OCI-LY7 (cell line): ENCODE measurements around the gene ZNF358. TPM values are rescaled to one million over a fixed set of nuclear protein-coding genes. Genes with fewer than 3 reads are reported as not detected.
A peak's percentile ranks its signal among the peaks of the same experiment; 100 is the strongest.

ENCODE experiments used
- BruUV-seq: library from RNA; stranded (reverse); fragments of 400-500 nt; replicated peaks from 2 replicates; lab custom pipeline; 2021; lab: Mats Ljungman, UMichigan
- CTCF ChIA-PET: fragments of 300-600 bp; sonication (Branson Sonifier 250); formaldehyde crosslinking; loops from one replicate; lab custom pipeline; 2022; ENCODE audit warnings: antibody characterized with exemption; ENCODE audit not compliant: unreplicated experiment; lab: Charles Lee
- POLR2A ChIA-PET: fragments of 300-600 bp; sonication (Branson Sonifier 250); formaldehyde crosslinking; loops from one replicate; lab custom pipeline; 2022; ENCODE audit warnings: antibody characterized with exemption; lab: Charles Lee
- DNase-seq: peaks from one replicate; pipeline ENCODE4 v3.0.0-alpha.2; 2015; ENCODE audit warnings: low spot score
- H2AFZ ChIP-seq: fragments of 200-600 bp; sonication (generic), shearing (Covaris generic); 2 replicates; pipeline ENCODE4 v1.6.1; 2014; ENCODE audit warnings: mild to moderate bottlenecking, antibody characterized with exemption, low read length, moderate library complexity
- H3K27ac ChIP-seq: fragments of 200-600 bp; sonication (generic); 2 replicates; pipeline ENCODE4 v1.5.1; 2014; ENCODE audit warnings: mixed run types, low read depth, mild to moderate bottlenecking, moderate library complexity, low read length, inconsistent platforms; ENCODE audit not compliant: poor library complexity, severe bottlenecking
- H3K36me3 ChIP-seq: fragments of 200-600 bp; sonication (generic); 2 replicates; pipeline ENCODE4 v1.6.1; 2014; ENCODE audit warnings: mild to moderate bottlenecking, antibody characterized with exemption, low read length, moderate library complexity, mixed read lengths; ENCODE audit not compliant: insufficient read depth
- H3K4me1 ChIP-seq: fragments of 200-600 bp; sonication (generic); 2 replicates; pipeline ENCODE4 v1.5.1; 2014; ENCODE audit warnings: mild to moderate bottlenecking, low read length; ENCODE audit not compliant: insufficient read depth, poor library complexity, severe bottlenecking
- H3K4me2 ChIP-seq: fragments of 200-600 bp; sonication (generic); 2 replicates; pipeline ENCODE4 v1.6.1; 2014; ENCODE audit warnings: mild to moderate bottlenecking, low read length
- H3K4me3 ChIP-seq: fragments of 200-600 bp; sonication (generic); 2 replicates; pipeline ENCODE4 v1.5.1; 2014; ENCODE audit warnings: mild to moderate bottlenecking, low read depth, low read length; ENCODE audit not compliant: poor library complexity, severe bottlenecking
- H3K79me2 ChIP-seq: fragments of 200-600 bp; sonication (generic); 2 replicates; pipeline ENCODE4 v1.6.1; 2016; ENCODE audit warnings: low read depth, mild to moderate bottlenecking, low read length, moderate library complexity, mixed read lengths; ENCODE audit not compliant: insufficient read depth
- H3K9me2 ChIP-seq: fragments of 200-600 bp; sonication (generic); 2 replicates; pipeline ENCODE4 v1.6.1; 2016; ENCODE audit warnings: mild to moderate bottlenecking, low read length, mixed read lengths; ENCODE audit not compliant: insufficient read depth
- H3K9me3 ChIP-seq: fragments of 200-600 bp; sonication (generic); 2 replicates; pipeline ENCODE4 v1.6.1; 2014; ENCODE audit warnings: mild to moderate bottlenecking, mixed run types, low read length, mixed read lengths
- H4K20me1 ChIP-seq: fragments of 200-600 bp; sonication (generic); 2 replicates; pipeline ENCODE4 v1.6.1; 2014; ENCODE audit warnings: mild to moderate bottlenecking, antibody characterized with exemption, low read length, moderate library complexity, mixed read lengths; ENCODE audit not compliant: insufficient read depth
- EZH2phosphoT487 ChIP-seq: fragments of 200-600 bp; sonication (generic); IDR thresholded peaks from 2 replicates; pipeline ENCODE4 v1.6.1; 2018; ENCODE audit warnings: low read depth, borderline replicate concordance, mild to moderate bottlenecking, mixed run types, antibody characterized with exemption, low read length, moderate library complexity, mixed read lengths
- intact Hi-C: fragments of 100-400 bp; cut with micrococcal nuclease; formaldehyde crosslinking; loops from one replicate; pipeline ENCODE4 v1.10.0; 2022; ENCODE audit not compliant: unreplicated experiment
- total RNA-seq, 2 experiments: library from RNA; depleted of rRNA in 1 of 2; stranded (reverse); fragments of >200 nt in 1 of 2; shearing (Covaris generic) in 1 of 2; gene quantifications; 2 replicates each; pipeline ENCODE4 v1.2.3, GENCODE V29; 2014 to 2022
- TF ChIP-seq, protein P1 (sequence below): fragments of 200-600 bp; sonication (generic); conservative IDR thresholded peaks from 2 replicates; pipeline ENCODE4 v1.5.1; 2014; ENCODE audit warnings: mild to moderate bottlenecking, antibody characterized with exemption, low read length, moderate library complexity, mixed read lengths

Gene ZNF358
- total RNA-seq, 2 experiments from 2014 or later = not detected

DNA sequence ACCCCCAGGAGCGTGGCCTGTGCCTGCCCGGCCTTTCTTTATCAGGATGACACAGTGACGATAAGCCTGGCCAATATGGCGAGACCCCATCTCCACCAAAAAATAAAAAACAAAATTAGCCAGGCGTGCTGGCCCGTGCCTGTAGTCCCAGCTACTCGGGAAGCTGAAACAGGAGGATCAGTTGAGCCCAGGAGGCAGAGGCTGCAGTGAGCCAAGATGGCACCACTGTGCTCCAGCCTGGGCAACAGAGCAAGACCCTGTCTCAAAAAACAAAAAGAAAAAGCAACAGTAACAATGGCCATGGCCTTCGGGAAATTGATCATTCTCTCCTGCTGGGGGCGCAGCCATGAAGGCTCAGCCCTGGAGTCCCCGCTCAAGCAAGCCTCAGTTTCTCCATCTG, 38.1 kb upstream of the ZNF358 start:
- ChIA-PET POLR2A (no interaction called here), CTCF (no interaction called here)
- Histone ChIP-seq H3K9me2 (no peaks in the 10 kb centered on the region), H4K20me1 (no peaks in the 10 kb centered on the region), H3K4me1 (peaks cover 6% of the 10 kb centered on the region), H3K4me2 (no peak overlapping the region), H3K36me3 (peaks cover 15% of the 10 kb centered on the region), H3K79me2 (no peaks in the 10 kb centered on the region), H2AFZ (no peak overlapping the region), H3K4me3 (no peak overlapping the region), H3K27ac (no peak overlapping the region), H3K9me3 (no peaks in the 10 kb centered on the region)
- DNase-seq = no peak
- intact Hi-C loops = no loop called here
- TSS peak; percentile 8 for BruUV-seq
- TF ChIP-seq, protein P1, sequence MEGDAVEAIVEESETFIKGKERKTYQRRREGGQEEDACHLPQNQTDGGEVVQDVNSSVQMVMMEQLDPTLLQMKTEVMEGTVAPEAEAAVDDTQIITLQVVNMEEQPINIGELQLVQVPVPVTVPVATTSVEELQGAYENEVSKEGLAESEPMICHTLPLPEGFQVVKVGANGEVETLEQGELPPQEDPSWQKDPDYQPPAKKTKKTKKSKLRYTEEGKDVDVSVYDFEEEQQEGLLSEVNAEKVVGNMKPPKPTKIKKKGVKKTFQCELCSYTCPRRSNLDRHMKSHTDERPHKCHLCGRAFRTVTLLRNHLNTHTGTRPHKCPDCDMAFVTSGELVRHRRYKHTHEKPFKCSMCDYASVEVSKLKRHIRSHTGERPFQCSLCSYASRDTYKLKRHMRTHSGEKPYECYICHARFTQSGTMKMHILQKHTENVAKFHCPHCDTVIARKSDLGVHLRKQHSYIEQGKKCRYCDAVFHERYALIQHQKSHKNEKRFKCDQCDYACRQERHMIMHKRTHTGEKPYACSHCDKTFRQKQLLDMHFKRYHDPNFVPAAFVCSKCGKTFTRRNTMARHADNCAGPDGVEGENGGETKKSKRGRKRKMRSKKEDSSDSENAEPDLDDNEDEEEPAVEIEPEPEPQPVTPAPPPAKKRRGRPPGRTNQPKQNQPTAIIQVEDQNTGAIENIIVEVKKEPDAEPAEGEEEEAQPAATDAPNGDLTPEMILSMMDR = no peak
- no peak for TF ChIP-seq EZH2phosphoT487

DNA sequence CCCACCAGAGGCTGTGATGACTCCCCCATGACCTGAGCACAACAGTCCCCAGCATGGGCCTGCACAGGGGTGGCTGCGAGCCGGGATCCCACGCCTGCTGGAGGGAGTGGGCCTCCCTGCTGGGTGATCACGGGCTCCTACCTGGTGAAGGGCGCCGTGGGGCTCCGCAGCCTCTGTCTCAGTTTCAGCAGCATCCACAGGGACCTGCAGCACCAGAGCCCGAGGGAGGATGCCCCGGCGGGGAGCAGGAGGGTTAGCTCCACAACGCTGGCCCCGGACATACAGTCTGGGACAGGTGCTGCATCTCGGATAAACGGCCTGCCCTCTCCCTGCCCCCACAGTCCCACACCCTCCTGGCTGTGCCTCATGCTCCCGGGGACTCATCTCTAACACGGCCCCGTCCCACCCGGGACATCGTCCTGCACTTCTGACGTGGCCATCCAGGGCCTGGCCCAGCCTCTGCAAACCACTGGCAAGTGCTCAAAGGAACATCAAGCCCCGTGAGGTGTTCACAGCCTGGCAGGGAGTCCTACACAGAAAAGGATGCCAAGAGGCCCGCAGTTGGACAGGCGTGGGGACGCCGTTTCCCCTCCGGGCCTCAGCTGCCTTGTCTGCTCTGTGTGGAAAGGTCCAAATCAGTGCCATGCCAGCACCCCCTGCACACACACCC, 37.6 kb upstream of the ZNF358 start:
- Histone ChIP-seq H3K9me2 (no peaks in the 10 kb centered on the region), H3K27ac (no peak overlapping the region), H3K79me2 (no peaks in the 10 kb centered on the region), H3K9me3 (no peaks in the 10 kb centered on the region), H3K36me3 (peaks cover 10% of the 10 kb centered on the region), H4K20me1 (no peaks in the 10 kb centered on the region), H3K4me1 (peaks cover under 1% of the 10 kb centered on the region), H2AFZ (no peak overlapping the region), H3K4me2 (no peak overlapping the region), H3K4me3 (no peak overlapping the region)
- intact Hi-C loops = no loop called here
- ChIA-PET CTCF (no interaction called here), POLR2A (no interaction called here)
- DNase-seq = no peak
- TF ChIP-seq, protein P1 = no peak
- TF ChIP-seq EZH2phosphoT487 = no peak
- BruUV-seq = no TSS peak

DNA sequence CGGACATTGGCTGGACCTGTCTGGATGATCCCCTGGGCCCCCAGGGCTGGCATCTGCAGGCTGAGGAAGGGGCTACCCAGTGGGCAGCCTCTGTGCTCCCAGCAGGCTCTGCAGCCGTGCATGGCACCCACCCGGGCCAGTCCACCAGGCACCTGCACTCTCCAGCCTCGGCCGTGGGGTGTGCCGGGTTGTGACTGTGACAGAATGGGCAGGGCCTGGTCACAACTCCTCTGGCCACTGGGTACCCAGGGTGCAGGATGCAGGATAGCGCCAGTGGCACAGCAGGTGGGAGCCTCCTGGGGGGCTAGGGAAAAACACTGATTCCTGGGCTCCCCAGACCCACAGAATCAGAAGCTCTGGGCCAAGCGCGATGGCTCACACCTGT, 37.1 kb upstream of the ZNF358 start:
- no peak for DNase-seq
- H2AFZ ChIP-seq = no peak overlapping the region
- H3K9me3 ChIP-seq = no peaks in the 10 kb centered on the region
- CTCF ChIA-PET = no interaction called here
- no peak overlapping the region for H3K4me2 ChIP-seq
- H3K27ac ChIP-seq = no peak overlapping the region
- no TSS peak for BruUV-seq
- intact Hi-C loops = no loop called here
- peaks cover 9% of the 10 kb centered on the region; the same call in 1 of the 2 replicates for H3K36me3 ChIP-seq
- no peaks in the 10 kb centered on the region for H3K9me2 ChIP-seq
- no peaks in the 10 kb centered on the region for H3K4me1 ChIP-seq
- POLR2A ChIA-PET = no interaction called here
- H4K20me1 ChIP-seq = no peaks in the 10 kb centered on the region
- H3K79me2 ChIP-seq = no peaks in the 10 kb centered on the region
- TF ChIP-seq, protein P1 = no peak
- no peak for TF ChIP-seq EZH2phosphoT487
- H3K4me3 ChIP-seq = no peak overlapping the region
